ENCODE measurements around the gene ATP6V1G2.
"Not testable (repeated sequence)": the region's sequence is repeated elsewhere in the genome, so short reads cannot be mapped to it uniquely, and the experiment has no call there.

ATP6V1G2 gene

GRCh38 chr6:31575335-31575901 is 29.0 kb upstream of the ATP6V1G2 start, which contains the start of gene TNF:
TSS of gene TNF (plus strand) at chr6:31575565. CDS start at chr6:31575742, 177 bp downstream.
- no peak for FAIRE-seq

GRCh38 chr6:31574106-31575061 is 28.0 kb upstream of the ATP6V1G2 start:
- no peak for FAIRE-seq

GRCh38 chr6:31573239-31574105 is 27.1 kb upstream of the ATP6V1G2 start:
- FAIRE-seq, result no peak

GRCh38 chr6:31572041-31572911 is 25.9 kb upstream of the ATP6V1G2 start, which contains the start of gene LTA:
TSS of gene LTA (plus strand) at chr6:31572289. CDS start at chr6:31572743, 454 bp downstream.
- FAIRE-seq, result no peak

- no peak for FAIRE-seq
Measured at GRCh38 chr6:31569861-31570536, 23.6 kb upstream of the ATP6V1G2 start.

- no peak for FAIRE-seq
Measured at GRCh38 chr6:31568537-31568961, 22.1 kb upstream of the ATP6V1G2 start.

GRCh38 chr6:31567531-31568370 is 21.3 kb upstream of the ATP6V1G2 start:
- no peak for FAIRE-seq

- FAIRE-seq, result no peak
Measured at GRCh38 chr6:31560697-31561058, 14.3 kb upstream of the ATP6V1G2 start.

- no peak for FAIRE-seq
Measured at GRCh38 chr6:31559958-31560696, 13.7 kb upstream of the ATP6V1G2 start.

- FAIRE-seq, result no peak
Measured at GRCh38 chr6:31559606-31559957, 13.2 kb upstream of the ATP6V1G2 start.

GRCh38 chr6:31558631-31559500 is 12.5 kb upstream of the ATP6V1G2 start:
- FAIRE-seq, result no peak

- no peak for FAIRE-seq
Measured at GRCh38 chr6:31558318-31558625, 11.9 kb upstream of the ATP6V1G2 start.

GRCh38 chr6:31557443-31558317 is 11.3 kb upstream of the ATP6V1G2 start:
- no peak for FAIRE-seq

- FAIRE-seq, result no peak
Measured at GRCh38 chr6:31556307-31556706, 9.9 kb upstream of the ATP6V1G2 start.

GRCh38 chr6:31551371-31551770 is 5.0 kb upstream of the ATP6V1G2 start:
- FAIRE-seq, result not testable (repeated sequence)

- FAIRE-seq, result no peak
Measured at GRCh38 chr6:31548544-31548873, 2.1 kb upstream of the ATP6V1G2 start.

- FAIRE-seq, result no peak
Measured at GRCh38 chr6:31547727-31548543, 1.5 kb upstream of the ATP6V1G2 start.
